ENCODE results near the gene C16orf87.
"Not testable (repeated sequence)": the region's sequence is repeated elsewhere in the genome, so short reads cannot be mapped to it uniquely, and the experiment has no call there.

DNA sequence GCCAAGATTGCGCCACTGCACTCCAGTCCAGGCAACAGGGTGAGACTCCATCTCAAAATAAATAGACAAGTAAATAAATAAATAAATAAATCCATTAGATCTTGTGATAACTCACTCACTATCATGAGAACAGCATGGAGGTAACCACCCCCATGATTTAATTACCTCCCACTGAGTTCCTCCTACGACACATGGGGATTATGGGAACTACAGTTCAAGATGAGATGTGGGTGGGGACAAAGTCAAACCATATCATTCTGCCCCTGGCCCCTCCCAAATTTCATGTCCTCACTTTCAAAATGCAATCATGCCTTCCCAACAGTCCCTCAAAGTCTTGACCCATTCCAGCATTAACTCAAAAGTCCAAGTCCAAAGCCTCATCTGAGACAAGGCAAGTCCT is 36.5 kb upstream of the C16orf87 start:
- not testable (repeated sequence) for TF ChIP-seq CTCF, POLR2A (IDR thresholded peaks at IDR 0.05)

Data from body of pancreas (tissue), 4 donors.